Measurements from ENCODE around the gene SLC9A3.

DNA sequence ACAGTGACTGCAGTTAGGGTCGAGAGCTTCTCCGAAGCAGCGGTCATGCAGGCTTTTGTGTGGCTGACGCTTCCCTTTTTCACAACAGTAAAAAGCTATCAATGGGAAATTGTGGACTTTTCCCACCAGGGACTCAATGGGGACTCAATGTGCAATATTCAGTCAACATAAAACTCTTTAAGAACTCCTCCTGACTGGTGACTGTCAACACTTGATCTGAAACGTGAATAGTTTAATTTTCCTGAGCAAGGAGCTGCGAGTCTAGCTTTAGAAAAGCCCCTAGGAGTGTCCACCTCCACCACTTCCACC is 52.5 kb downstream of the SLC9A3 start:
- TF ChIP-seq, protein P1, sequence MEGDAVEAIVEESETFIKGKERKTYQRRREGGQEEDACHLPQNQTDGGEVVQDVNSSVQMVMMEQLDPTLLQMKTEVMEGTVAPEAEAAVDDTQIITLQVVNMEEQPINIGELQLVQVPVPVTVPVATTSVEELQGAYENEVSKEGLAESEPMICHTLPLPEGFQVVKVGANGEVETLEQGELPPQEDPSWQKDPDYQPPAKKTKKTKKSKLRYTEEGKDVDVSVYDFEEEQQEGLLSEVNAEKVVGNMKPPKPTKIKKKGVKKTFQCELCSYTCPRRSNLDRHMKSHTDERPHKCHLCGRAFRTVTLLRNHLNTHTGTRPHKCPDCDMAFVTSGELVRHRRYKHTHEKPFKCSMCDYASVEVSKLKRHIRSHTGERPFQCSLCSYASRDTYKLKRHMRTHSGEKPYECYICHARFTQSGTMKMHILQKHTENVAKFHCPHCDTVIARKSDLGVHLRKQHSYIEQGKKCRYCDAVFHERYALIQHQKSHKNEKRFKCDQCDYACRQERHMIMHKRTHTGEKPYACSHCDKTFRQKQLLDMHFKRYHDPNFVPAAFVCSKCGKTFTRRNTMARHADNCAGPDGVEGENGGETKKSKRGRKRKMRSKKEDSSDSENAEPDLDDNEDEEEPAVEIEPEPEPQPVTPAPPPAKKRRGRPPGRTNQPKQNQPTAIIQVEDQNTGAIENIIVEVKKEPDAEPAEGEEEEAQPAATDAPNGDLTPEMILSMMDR (IDR thresholded peaks at IDR 0.05; ENCODE audit: low read length), result no peak
- TF ChIP-seq EZH2 (IDR thresholded peaks at IDR 0.05; ENCODE audit: borderline replicate concordance, low read length), result no peak
